ENCODE data around the gene NOL12.

GRCh38 chr22:37739035-37739434 is 52.9 kb downstream of the NOL12 start:
- TF ChIP-seq POLR2A (IDR thresholded peaks at IDR 0.05) (no peak), CTCF (IDR thresholded peaks at IDR 0.05) (no peak)

All from gastroesophageal sphincter (tissue), 3 donors.